Cardiac fibroblast (primary cell): Measurements from ENCODE around the gene H2AZ1.
A peak's percentile ranks its signal among the peaks of the same experiment; 100 is the strongest.
"Not testable (repeated sequence)": the region's sequence is repeated elsewhere in the genome, so short reads cannot be mapped to it uniquely, and the experiment has no call there.

Source experiments
- DNase-seq, 2 donors: peaks; one replicate each; pipeline versions ENCODE4 v3.0.0 to v3.0.0-alpha.2; 2010; ENCODE audit warnings: low read depth in 2 of 2
- H3K4me3 ChIP-seq, 2 donors: replicated peaks in 1 of 2; 1 replicate in 1 of 2; 2 replicates in 1 of 2; pipeline ENCODE4 v1.5.1; 2011; ENCODE audit warnings: low read depth in 2 of 2, low read length in 2 of 2, mild to moderate bottlenecking in 2 of 2, moderate library complexity in 1 of 2
- CTCF ChIP-seq: IDR thresholded peaks from one replicate; pipeline ENCODE4 v1.5.1; 2011; ENCODE audit warnings: low read depth, mild to moderate bottlenecking, low read length, inconsistent platforms

The H2AZ1 gene

DNA sequence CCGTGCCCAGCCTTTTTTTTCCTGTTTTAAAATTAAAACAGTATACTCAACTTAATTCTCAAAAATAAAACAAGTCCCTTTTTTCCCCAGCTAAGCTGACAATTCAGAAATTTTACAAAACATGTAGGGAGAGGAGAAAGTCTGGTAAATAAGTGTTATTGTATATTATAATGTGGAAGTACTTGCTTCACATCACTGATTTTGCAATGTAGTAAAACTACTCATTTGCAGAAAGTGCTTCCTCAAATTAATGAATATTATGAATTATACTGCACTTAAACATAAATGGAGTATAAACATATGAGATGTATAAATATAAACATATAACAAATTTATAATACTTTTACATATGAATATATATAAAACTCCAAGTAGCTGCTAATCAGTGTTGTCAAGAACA, 11.6 kb upstream of the H2AZ1 start:
- TF ChIP-seq CTCF = no peak

GRCh38 chr4:99960648-99961047, 10.6 kb upstream of the H2AZ1 start:
- H3K4me3 ChIP-seq = no peak overlapping the region
- no peak for TF ChIP-seq CTCF

More for the DNA sequence above, 11.6 kb upstream of the H2AZ1 start:
- DNase-seq = no peak
- H3K4me3 ChIP-seq = no peak overlapping the region

GRCh38 chr4:99958207-99958606, 8.1 kb upstream of the H2AZ1 start:
- DNase-seq, H3K4me3 ChIP-seq: not testable (repeated sequence)

More at GRCh38 chr4:99960648-99961047, 10.6 kb upstream of the H2AZ1 start:
- DNase-seq = no peak

DNA sequence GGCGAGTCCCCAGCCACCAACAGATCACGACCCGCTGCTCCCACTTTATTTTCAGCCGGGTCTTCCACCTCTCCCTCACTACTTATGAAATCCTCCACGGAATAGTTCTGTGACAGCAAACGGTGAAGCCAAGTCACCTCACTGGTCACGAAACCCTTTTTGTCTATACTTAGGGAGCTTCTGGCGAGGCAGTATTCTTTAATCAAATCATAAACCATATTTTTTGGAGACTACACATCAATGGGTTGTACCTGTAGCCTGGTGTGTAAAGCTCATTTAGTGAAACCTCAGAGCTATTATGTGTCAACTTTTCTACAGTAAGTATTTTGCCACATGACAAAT, 809 bp upstream of the H2AZ1 start:
- no peak for TF ChIP-seq CTCF
- H3K4me3 ChIP-seq = peak overlapping the region; percentile 92 to 94
- DNase-seq = no peak

GRCh38 chr4:99949034-99949998, 759 bp downstream of the H2AZ1 start:
- peak overlapping the region; percentile 92 to 94 for H3K4me3 ChIP-seq
- DNase-seq = peak; percentile 95 to 97
- TF ChIP-seq CTCF = peak; percentile 91

- H3K4me3 ChIP-seq = peak overlapping the region in 1 of 2 donors; percentile 9
- no peak for DNase-seq
Observed at GRCh38 chr4:99947608-99948007, 2.5 kb downstream of the H2AZ1 start.

More at GRCh38 chr4:99947608-99948007, 2.5 kb downstream of the H2AZ1 start:
- no peak for TF ChIP-seq CTCF
